A549 (cell line): ENCODE measurements around the gene ROBO1. TPM values are rescaled to one million over a fixed set of nuclear protein-coding genes. Genes with fewer than 3 reads are reported as not detected.

ENCODE experiments used
- ATAC-seq, 2 experiments: fragments of 200-7000 bp in 1 of 2; fragments of >200 bp in 1 of 2; cut with Nextera tagmentation in 1 of 2; cut with Tn5 transposase in 1 of 2; 3 replicates each; pipeline versions ENCODE4 v1.8.0 to v1.9.1; 2018 to 2020; ENCODE audit warnings: mild to moderate bottlenecking in 1 of 2, moderate library complexity in 1 of 2
- CTCF ChIA-PET: fragments of 300-600 bp; sonication (Branson Sonifier 250); formaldehyde crosslinking; extraction: SDS; loops from one replicate; lab custom pipeline; 2021; ENCODE audit warnings: antibody characterized with exemption, inconsistent platforms; lab: Yijun Ruan, JAX
- POLR2A ChIA-PET: fragments of 350-600 bp; formaldehyde crosslinking; extraction: SDS; loops from one replicate; lab custom pipeline; 2021; ENCODE audit warnings: antibody characterized with exemption, inconsistent platforms; lab: Yijun Ruan, JAX
- DNase-seq, 2 experiments: peaks; one replicate each; pipeline versions ENCODE4 v3.0.0 to v3.0.0-alpha.2; 2011 to 2016; ENCODE audit warnings: low read depth in 1 of 2, low spot score in 1 of 2
- FAIRE-seq: peaks from 2 replicates; lab custom pipeline; 2011; peaks lifted over from hg19 to GRCh38; lab: Jason Lieb, UNC
- H3K27ac ChIP-seq, 2 experiments: fragments of >200 bp; sonication (Bioruptor Twin); formaldehyde crosslinking; 3 replicates each; pipeline ENCODE4 v1.5.1; 2016 to 2017
- H3K4me1 ChIP-seq: fragments of >200 bp; sonication (Bioruptor Twin); formaldehyde crosslinking; 3 replicates; pipeline ENCODE4 v1.6.1; 2016
- H3K4me2 ChIP-seq: fragments of >200 bp; sonication (Bioruptor Twin); formaldehyde crosslinking; 3 replicates; pipeline ENCODE4 v1.6.1; 2016
- H3K4me3 ChIP-seq: fragments of >200 bp; sonication (Bioruptor Twin); formaldehyde crosslinking; 3 replicates; pipeline ENCODE4 v1.5.1; 2016
- H3K9me3 ChIP-seq: fragments of >200 bp; sonication (Bioruptor Twin); formaldehyde crosslinking; 3 replicates; pipeline ENCODE4 v1.6.1; 2016
- ATOH8 ChIP-seq: fragments of 250-450 bp; sonication (Bioruptor Pico); IDR thresholded peaks from 2 replicates; pipeline ENCODE4 v1.5.0; 2020; ENCODE audit warnings: low read depth, mild to moderate bottlenecking, moderate library complexity
- BHLHE40 ChIP-seq: IDR thresholded peaks from 2 replicates; pipeline ENCODE4 v1.6.1; 2012; ENCODE audit warnings: low read depth, low read length, inconsistent platforms
- CHD2 ChIP-seq: fragments of 150-350 bp; IDR thresholded peaks from 2 replicates; pipeline ENCODE4 v1.6.1; 2014; ENCODE audit warnings: low read length; ENCODE audit not compliant: partially characterized antibody
- CHD4 ChIP-seq: fragments of 200-600 bp; sonication (generic); IDR thresholded peaks from 2 replicates; pipeline ENCODE4 v1.6.1; 2016; ENCODE audit warnings: antibody characterized with exemption, mild to moderate bottlenecking, borderline replicate concordance
- ESRRA ChIP-seq: fragments of 150-350 bp; IDR thresholded peaks from 2 replicates; pipeline ENCODE4 v1.6.1; 2014; ENCODE audit warnings: mild to moderate bottlenecking, low read length, borderline replicate concordance
- HEYL ChIP-seq: fragments of 250-450 bp; sonication (Bioruptor Pico); IDR thresholded peaks from 2 replicates; pipeline ENCODE4 v1.8.0; 2021; ENCODE audit warnings: mild to moderate bottlenecking, moderate library complexity
- KDM5A ChIP-seq: fragments of 200-600 bp; sonication (generic); IDR thresholded peaks from 2 replicates; pipeline ENCODE4 v1.6.1; 2016; ENCODE audit warnings: antibody characterized with exemption, mild to moderate bottlenecking
- MAX ChIP-seq: IDR thresholded peaks from 2 replicates; pipeline ENCODE4 v1.6.1; 2012
- MYC ChIP-seq: IDR thresholded peaks from 2 replicates; pipeline ENCODE4 v1.6.1; 2012; ENCODE audit warnings: mild to moderate bottlenecking, inconsistent platforms, low read length, improper control_type of control experiment, borderline replicate concordance
- NPAS2 ChIP-seq: fragments of 250-450 bp; sonication (Bioruptor Pico); IDR thresholded peaks from 2 replicates; pipeline ENCODE4 v1.8.0; 2022; ENCODE audit warnings: mild to moderate bottlenecking, moderate library complexity, borderline replicate concordance
- REST ChIP-seq: fragments of 200-600 bp; sonication (generic); IDR thresholded peaks from 2 replicates; pipeline ENCODE4 v1.6.1; 2016; ENCODE audit warnings: antibody characterized with exemption, mild to moderate bottlenecking, moderate library complexity
- TFCP2L1 ChIP-seq: fragments of 250-450 bp; sonication (Bioruptor Pico); IDR thresholded peaks from 2 replicates; pipeline ENCODE4 v1.5.0; 2021; ENCODE audit warnings: mild to moderate bottlenecking
- ZFP36 ChIP-seq: fragments of 450-650 bp; IDR thresholded peaks from 2 replicates; pipeline ENCODE4 v1.6.1; 2014; ENCODE audit warnings: borderline replicate concordance; ENCODE audit not compliant: partially characterized antibody
- WGBS: methylation state at CpG from one replicate; pipeline ENCODE4 v1.1.6; 2017; ENCODE audit errors: missing lambda C conversion rate; 5-methylcytosine and 5-hydroxymethylcytosine counted together
- polyA plus RNA-seq, 4 experiments: library from polyadenylated mRNA; depleted of rRNA in 3 of 4; stranded (reverse); fragments of >200 nt; fragmentation: RNase III in 1 of 4; extraction: RNeasy Plus Mini Kit Qiagen cat#74134 plus additional on column Dnase treatment in 1 of 4; gene quantifications; 2 replicates in 3 of 4; 3 replicates in 1 of 4; pipeline ENCODE4 v1.2.3, GENCODE V29; 2011 to 2017

Gene ROBO1
- polyA plus RNA-seq, 2 of the 4 experiments (the other 2 are of a cell fraction), result 25.3 to 35.6 TPM

- no peak for TF ChIP-seq MAX
- no peak for TF ChIP-seq ESRRA
Observed at GRCh38 chr3:78785004-78785403, 982.8 kb downstream of the ROBO1 start (continued).

- no peak for TF ChIP-seq CHD4
- TF ChIP-seq BHLHE40, result no peak
- no peak for TF ChIP-seq ZFP36
- Histone ChIP-seq H3K4me2 (no peak overlapping the region), H3K4me1 (no peaks in the 10 kb centered on the region), H3K27ac (no peak overlapping the region), H3K9me3 (no peaks in the 10 kb centered on the region), H3K4me3 (no peak overlapping the region)
- DNase-seq (no peak), FAIRE-seq (no peak), ATAC-seq (no peak)
- ChIA-PET CTCF (no interaction called here), POLR2A (no interaction called here)
Observed at GRCh38 chr3:78781351-78781750, 986.4 kb downstream of the ROBO1 start.

- Histone ChIP-seq H3K4me3 (no peak overlapping the region), H3K27ac (0 out of 6 replicates have a peak overlapping the region, but pooled peaks of 1 of the 2 experiments have one; percentile 28), H3K9me3 (no peaks in the 10 kb centered on the region), H3K4me2 (peak overlapping the region; percentile 23), H3K4me1 (no peaks in the 10 kb centered on the region)
- no peak for DNase-seq
- ChIA-PET CTCF (interaction anchor here (1.0 kb wide), 1 partner anchor 120 kb away, joined by 3 read pairs; no protein-coding TSS in a partner anchor), POLR2A (no interaction called here)
- no peak for ATAC-seq
- FAIRE-seq, result peak; percentile 18
- no peak for TF ChIP-seq MAX
- TF ChIP-seq NPAS2 (CRISPR knock-in tag), result no peak
- TF ChIP-seq MYC, result no peak
- 17% methylated on average over 5 of the region's 5 CpGs for WGBS
Observed at GRCh38 chr3:78765671-78766485, 1001.9 kb downstream of the ROBO1 start.

GRCh38 chr3:78764634-78765033, 1003.2 kb downstream of the ROBO1 start:
- POLR2A ChIA-PET, result no interaction called here
- DNase-seq, result no peak
- CTCF ChIA-PET, result no interaction called here
- Histone ChIP-seq H3K9me3 (no peaks in the 10 kb centered on the region), H3K4me1 (no peaks in the 10 kb centered on the region), H3K4me2 (no peak overlapping the region), H3K4me3 (no peak overlapping the region), H3K27ac (no peak overlapping the region)
- WGBS, result 69% methylated on average over 3 of the region's 3 CpGs
- no peak for FAIRE-seq
- TF ChIP-seq ATOH8 (CRISPR knock-in tag) (no peak), KDM5A (no peak), HEYL (CRISPR knock-in tag) (no peak), CHD2 (no peak), TFCP2L1 (CRISPR knock-in tag) (no peak), MAX (no peak), REST (no peak)
- ATAC-seq, result no peak
